HepG2 (cell line): ENCODE results near the gene NFKB2. TPM values are rescaled to one million over a fixed set of nuclear protein-coding genes. Genes with fewer than 3 reads are reported as not detected.

Experiments
- ARID5B ChIP-seq: IDR thresholded peaks from 2 replicates; pipeline ENCODE4 v1.4.0; 2020; ENCODE audit warnings: mild to moderate bottlenecking, missing genetic modification reagents
- DMTF1 ChIP-seq: sonication (generic); formaldehyde crosslinking; IDR thresholded peaks from 2 replicates; pipeline ENCODE4 v1.4.0; 2020; ENCODE audit warnings: mild to moderate bottlenecking, missing genetic modification reagents
- ERF ChIP-seq: IDR thresholded peaks from 2 replicates; pipeline ENCODE4 v1.6.1; 2018; ENCODE audit warnings: missing biosample characterization, missing genetic modification reagents
- KDM5B ChIP-seq: sonication (generic); formaldehyde crosslinking; IDR thresholded peaks from 2 replicates; pipeline ENCODE4 v1.4.0; 2020; ENCODE audit warnings: missing genetic modification reagents, mild to moderate bottlenecking, borderline replicate concordance
- NONO ChIP-seq, 2 experiments: fragments of 450-650 bp in 1 of 2; sonication (generic) in 1 of 2; formaldehyde crosslinking in 1 of 2; IDR thresholded peaks in 1 of 2; conservative IDR thresholded peaks in 1 of 2; 2 replicates each; pipeline versions ENCODE4 v1.6.1 to v1.8.0; 2017 to 2022; ENCODE audit warnings: mild to moderate bottlenecking in 1 of 2, missing genetic modification reagents in 1 of 2, moderate library complexity in 1 of 2
- ZBTB49 ChIP-seq: sonication (generic); formaldehyde crosslinking; IDR thresholded peaks from 2 replicates; pipeline ENCODE4 v1.4.0; 2020; ENCODE audit warnings: missing genetic modification reagents, borderline replicate concordance
- ZC3H13 ChIP-seq: sonication (generic); formaldehyde crosslinking; IDR thresholded peaks from 2 replicates; pipeline ENCODE4 v1.8.1; 2023; ENCODE audit warnings: mild to moderate bottlenecking, missing genetic modification reagents, moderate library complexity
- ZMYM3 ChIP-seq: sonication (generic); formaldehyde crosslinking; IDR thresholded peaks from 2 replicates; pipeline ENCODE4 v1.5.1; 2020; ENCODE audit warnings: mild to moderate bottlenecking, missing genetic modification reagents
- ZNF101 ChIP-seq: sonication (generic); formaldehyde crosslinking; IDR thresholded peaks from 2 replicates; pipeline ENCODE4 v1.4.0; 2020; ENCODE audit warnings: mild to moderate bottlenecking, low read depth, missing genetic modification reagents, borderline replicate concordance
- ZNF251 ChIP-seq: sonication (generic); formaldehyde crosslinking; IDR thresholded peaks from 2 replicates; pipeline ENCODE4 v1.9.0; 2021; ENCODE audit warnings: mild to moderate bottlenecking, missing genetic modification reagents
- ZNF260 ChIP-seq: sonication (generic); formaldehyde crosslinking; IDR thresholded peaks from 2 replicates; pipeline ENCODE4 v1.4.0; 2020; ENCODE audit warnings: missing genetic modification reagents, low read depth, mild to moderate bottlenecking, borderline replicate concordance
- ZNF282 ChIP-seq: fragments of 450-650 bp; IDR thresholded peaks from 2 replicates; pipeline ENCODE4 v1.6.1; 2018; ENCODE audit not compliant: partially characterized antibody
- ZNF562 ChIP-seq: sonication (generic); formaldehyde crosslinking; IDR thresholded peaks from 2 replicates; pipeline ENCODE4 v1.8.0; 2022; ENCODE audit warnings: missing genetic modification reagents, borderline replicate concordance
- ZNF782 ChIP-seq: sonication (generic); formaldehyde crosslinking; IDR thresholded peaks from 2 replicates; pipeline ENCODE4 v1.4.0; 2020; ENCODE audit warnings: missing genetic modification reagents, mild to moderate bottlenecking, borderline replicate concordance
- polyA plus RNA-seq, 8 experiments: library from polyadenylated mRNA; depleted of rRNA in 3 of 8; stranded (reverse) in 7 of 8; unstranded in 1 of 8; fragments of >200 nt; fragmentation: Illumina TruSeq in 4 of 8; extraction: Trizol in 4 of 8; gene quantifications; 2 replicates each; pipeline versions ENCODE4 v1.2.1 to v1.2.3, GENCODE V29; 2011 to 2016; ENCODE audit warnings: low read depth in 4 of 8, missing spikeins in 1 of 8, mixed read lengths in 1 of 8; ENCODE audit not compliant: insufficient read depth in 1 of 8
- total RNA-seq, 5 experiments: library from RNA; depleted of rRNA; stranded (reverse); fragments of >200 nt; fragmentation: Illumina TruSeq; extraction: Trizol; gene quantifications; 2 replicates each; pipeline ENCODE4 v1.2.3, GENCODE V29; 2016; ENCODE audit warnings: low read depth in 1 of 5
- TF ChIP-seq, protein P1 (sequence below), 2 experiments: sonication (generic) in 1 of 2; formaldehyde crosslinking in 1 of 2; IDR thresholded peaks; 2 replicates each; pipeline versions ENCODE4 v1.4.0 to v1.6.1; 2016 to 2020; ENCODE audit warnings: borderline replicate concordance in 1 of 2, low read depth in 1 of 2, mild to moderate bottlenecking in 1 of 2, missing genetic modification reagents in 1 of 2

NFKB2 gene
- total and polyA plus RNA-seq, 2 of the 13 experiments (the other 11 are each of a cell fraction or from before 2014, with no cell fraction given), result 7.7 to 12.5 TPM

DNA sequence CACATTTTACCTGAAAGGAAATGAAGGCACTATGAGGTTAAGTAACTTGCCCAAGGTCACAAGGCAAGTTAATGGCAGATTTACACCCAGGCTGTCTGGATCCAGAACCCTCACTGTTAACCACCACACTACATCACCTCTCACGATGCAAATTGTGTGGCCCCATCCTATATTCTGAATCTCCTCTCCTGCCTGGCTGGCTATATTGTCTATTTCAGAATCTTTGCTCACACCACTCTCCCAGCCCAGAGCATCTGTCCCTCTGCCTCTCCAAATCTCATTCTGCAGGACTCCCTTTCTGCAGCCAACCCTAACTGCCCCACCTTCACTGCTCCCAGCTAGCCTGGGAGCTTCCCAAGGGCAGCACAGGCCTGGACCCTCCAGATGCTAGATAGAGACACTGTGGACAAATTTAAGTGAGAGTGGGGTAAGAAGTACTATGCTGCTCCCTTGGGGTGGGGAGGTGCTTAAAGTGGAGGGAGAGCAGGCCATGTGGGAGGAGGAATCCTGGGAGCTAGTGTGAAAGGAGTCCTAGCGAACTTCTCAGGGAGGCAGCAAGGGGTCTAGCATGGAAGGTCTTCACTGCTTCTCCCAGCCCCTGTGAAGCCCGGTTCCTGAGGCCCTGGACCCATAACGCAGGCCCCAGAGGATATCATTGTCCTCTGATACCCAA lies 36.1 kb downstream of the NFKB2 start (continued):
- TF ChIP-seq ARID5B (CRISPR knock-in tag) (no peak), ZMYM3 (CRISPR knock-in tag) (no peak), ZBTB49 (CRISPR knock-in tag) (no peak), ZNF782 (CRISPR knock-in tag) (no peak), ZNF282 (no peak), ZNF562 (CRISPR knock-in tag) (no peak), ZNF260 (CRISPR knock-in tag) (no peak), ZC3H13 (CRISPR knock-in tag) (0 out of 2 replicates have a peak, but pooled peaks have one; percentile 47), ZNF101 (CRISPR knock-in tag) (no peak), ZNF251 (no peak), KDM5B (CRISPR knock-in tag) (no peak), DMTF1 (CRISPR knock-in tag) (no peak), NONO (IDR thresholded peaks at IDR 0.05) (no peak), NONO (CRISPR knock-in tag; conservative IDR thresholded peaks at IDR 0.05) (0 out of 2 replicates have a peak, but pooled peaks have one; percentile 37), ERF (CRISPR knock-in tag) (no peak)
- TF ChIP-seq, protein P1, sequence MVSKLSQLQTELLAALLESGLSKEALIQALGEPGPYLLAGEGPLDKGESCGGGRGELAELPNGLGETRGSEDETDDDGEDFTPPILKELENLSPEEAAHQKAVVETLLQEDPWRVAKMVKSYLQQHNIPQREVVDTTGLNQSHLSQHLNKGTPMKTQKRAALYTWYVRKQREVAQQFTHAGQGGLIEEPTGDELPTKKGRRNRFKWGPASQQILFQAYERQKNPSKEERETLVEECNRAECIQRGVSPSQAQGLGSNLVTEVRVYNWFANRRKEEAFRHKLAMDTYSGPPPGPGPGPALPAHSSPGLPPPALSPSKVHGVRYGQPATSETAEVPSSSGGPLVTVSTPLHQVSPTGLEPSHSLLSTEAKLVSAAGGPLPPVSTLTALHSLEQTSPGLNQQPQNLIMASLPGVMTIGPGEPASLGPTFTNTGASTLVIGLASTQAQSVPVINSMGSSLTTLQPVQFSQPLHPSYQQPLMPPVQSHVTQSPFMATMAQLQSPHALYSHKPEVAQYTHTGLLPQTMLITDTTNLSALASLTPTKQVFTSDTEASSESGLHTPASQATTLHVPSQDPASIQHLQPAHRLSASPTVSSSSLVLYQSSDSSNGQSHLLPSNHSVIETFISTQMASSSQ (IDR thresholded peaks at IDR 0.05; ENCODE audit: low read depth), result no peak
- TF ChIP-seq, protein P1 (CRISPR knock-in tag; IDR thresholded peaks at IDR 0.05; ENCODE audit: borderline replicate concordance), result no peak
